Chondrocyte (in vitro differentiated cells): ENCODE data around the gene ANKRD34B. TPM values are rescaled to one million over a fixed set of nuclear protein-coding genes. Genes with fewer than 3 reads are reported as not detected.
"Not testable (repeated sequence)": the region's sequence is repeated elsewhere in the genome, so short reads cannot be mapped to it uniquely, and the experiment has no call there.

Experiments used
- DNase-seq: peaks from one replicate; pipeline ENCODE4 v3.0.0; 2021; ENCODE audit warnings: mixed read lengths, low spot score
- H3K27ac Mint-ChIP-seq: one replicate; pipeline ENCODE4 v1.8.0; 2021; ENCODE audit warnings: mild to moderate bottlenecking, moderate library complexity, mixed read lengths; ENCODE audit not compliant: unreplicated experiment
- H3K27me3 Mint-ChIP-seq: 2 replicates; pipeline ENCODE4 v1.8.0; 2021; ENCODE audit warnings: low read depth, mixed read lengths
- H3K36me3 Mint-ChIP-seq: 2 replicates; pipeline ENCODE4 v1.8.0; 2021; ENCODE audit warnings: low read depth, mixed read lengths
- H3K4me1 Mint-ChIP-seq: 2 replicates; pipeline ENCODE4 v1.8.0; 2021; ENCODE audit warnings: low read depth, mild to moderate bottlenecking, mixed read lengths
- H3K4me3 Mint-ChIP-seq: one replicate; pipeline ENCODE4 v1.8.0; 2021; ENCODE audit warnings: mild to moderate bottlenecking, moderate library complexity, mixed read lengths; ENCODE audit not compliant: unreplicated experiment
- H3K9me3 Mint-ChIP-seq: 2 replicates; pipeline ENCODE4 v1.8.0; 2021; ENCODE audit warnings: low read depth, mixed read lengths
- CTCF ChIP-seq: fragments of 200-600 bp; sonication (generic); IDR thresholded peaks from 2 replicates; pipeline ENCODE4 v1.5.0; 2021; ENCODE audit warnings: antibody characterized with exemption, mild to moderate bottlenecking, moderate library complexity
- total RNA-seq: library from RNA; stranded (reverse); gene quantifications from 3 replicates; pipeline ENCODE4 v1.2.1, GENCODE V29; 2021

ANKRD34B gene
- total RNA-seq, 1 donor from 2014 or later = not detected

GRCh38 chr5:80588858-80589540, 18.9 kb upstream of the ANKRD34B start:
- TF ChIP-seq CTCF = no peak
- Mint-ChIP-seq H3K4me1 (peaks cover 5% of the 10 kb centered on the region), H3K4me3 (no peak overlapping the region), H3K36me3 (no peaks in the 10 kb centered on the region), H3K9me3 (no peaks in the 10 kb centered on the region), H3K27me3 (peaks cover 4% of the 10 kb centered on the region), H3K27ac (no peak overlapping the region)
- no peak for DNase-seq

- H3K27me3 Mint-ChIP-seq = peaks cover 6% of the 10 kb centered on the region
- H3K36me3 Mint-ChIP-seq = no peaks in the 10 kb centered on the region
- H3K4me1 Mint-ChIP-seq = no peaks in the 10 kb centered on the region
- no peak overlapping the region for H3K4me3 Mint-ChIP-seq
- no peaks in the 10 kb centered on the region for H3K9me3 Mint-ChIP-seq
- no peak for TF ChIP-seq CTCF
- DNase-seq = no peak
- H3K27ac Mint-ChIP-seq = no peak overlapping the region
These were observed 14.7 kb upstream of the ANKRD34B start for GRCh38 chr5:80584770-80585169.

- H3K4me1 Mint-ChIP-seq, H3K4me3 Mint-ChIP-seq, DNase-seq, H3K27ac Mint-ChIP-seq, H3K36me3 Mint-ChIP-seq, H3K9me3 Mint-ChIP-seq: not testable (repeated sequence)
- H3K27me3 Mint-ChIP-seq = peaks cover 27% of the 10 kb centered on the region
These were observed 10.2 kb upstream of the ANKRD34B start for GRCh38 chr5:80580291-80580690.

GRCh38 chr5:80579050-80579449, 9.0 kb upstream of the ANKRD34B start:
- Mint-ChIP-seq H3K36me3 (no peaks in the 10 kb centered on the region), H3K4me1 (no peaks in the 10 kb centered on the region), H3K27ac (no peak overlapping the region), H3K4me3 (no peak overlapping the region), H3K27me3 (peaks cover 31% of the 10 kb centered on the region), H3K9me3 (no peaks in the 10 kb centered on the region)
- DNase-seq = no peak
- no peak for TF ChIP-seq CTCF

- TF ChIP-seq CTCF = no peak
- H3K27me3 Mint-ChIP-seq = peaks cover 39% of the 10 kb centered on the region
- no peak overlapping the region for H3K4me3 Mint-ChIP-seq
- H3K27ac Mint-ChIP-seq = no peak overlapping the region
- no peaks in the 10 kb centered on the region for H3K4me1 Mint-ChIP-seq
- no peaks in the 10 kb centered on the region for H3K36me3 Mint-ChIP-seq
- peaks cover 2% of the 10 kb centered on the region for H3K9me3 Mint-ChIP-seq
- DNase-seq = no peak
These were observed 7.6 kb upstream of the ANKRD34B start for GRCh38 chr5:80577707-80578106.

- no peaks in the 10 kb centered on the region for H3K36me3 Mint-ChIP-seq
- DNase-seq = no peak
- H3K4me3 Mint-ChIP-seq = no peak overlapping the region
- peaks cover 46% of the 10 kb centered on the region for H3K27me3 Mint-ChIP-seq
- H3K27ac Mint-ChIP-seq = no peak overlapping the region
- peaks cover 3% of the 10 kb centered on the region for H3K9me3 Mint-ChIP-seq
- no peaks in the 10 kb centered on the region for H3K4me1 Mint-ChIP-seq
- TF ChIP-seq CTCF = no peak
These were observed 6.3 kb upstream of the ANKRD34B start for GRCh38 chr5:80576383-80576782.
